Measurements from ENCODE around the gene IZUMO4.

DNA sequence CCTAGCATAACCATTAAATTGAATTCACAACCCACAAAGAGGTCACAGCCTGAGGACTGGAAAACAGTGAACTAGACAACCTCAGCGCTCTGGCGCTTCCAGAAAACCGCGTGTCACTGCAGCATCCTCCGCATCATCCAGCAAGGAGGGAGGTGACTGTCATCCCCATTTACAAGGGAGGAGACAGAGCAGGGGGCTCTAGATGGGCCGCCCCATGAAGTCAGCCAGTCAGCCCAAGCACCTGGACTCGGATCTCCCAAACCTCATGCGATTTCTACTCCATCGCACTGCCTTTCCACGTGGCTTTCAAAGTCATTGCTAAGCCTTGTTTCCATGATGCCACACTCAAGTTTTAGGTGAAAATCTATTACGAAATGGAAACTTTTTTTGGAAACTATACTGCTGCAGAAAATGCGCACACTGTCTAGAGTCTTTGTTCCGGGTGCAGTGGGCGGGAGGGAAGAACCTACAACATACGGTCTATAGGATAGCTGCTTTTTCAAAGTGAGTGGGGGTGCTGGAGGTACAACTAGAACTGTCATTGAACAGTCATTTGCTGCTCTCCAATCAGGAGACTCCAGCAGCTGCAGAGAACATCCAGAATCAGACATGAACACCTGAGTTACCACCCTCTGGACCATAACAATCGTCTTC, 51.9 kb downstream of the IZUMO4 start:
- no peak for TF ChIP-seq RAD21 (conservative IDR thresholded peaks at IDR 0.05)
- TF ChIP-seq, protein P1, sequence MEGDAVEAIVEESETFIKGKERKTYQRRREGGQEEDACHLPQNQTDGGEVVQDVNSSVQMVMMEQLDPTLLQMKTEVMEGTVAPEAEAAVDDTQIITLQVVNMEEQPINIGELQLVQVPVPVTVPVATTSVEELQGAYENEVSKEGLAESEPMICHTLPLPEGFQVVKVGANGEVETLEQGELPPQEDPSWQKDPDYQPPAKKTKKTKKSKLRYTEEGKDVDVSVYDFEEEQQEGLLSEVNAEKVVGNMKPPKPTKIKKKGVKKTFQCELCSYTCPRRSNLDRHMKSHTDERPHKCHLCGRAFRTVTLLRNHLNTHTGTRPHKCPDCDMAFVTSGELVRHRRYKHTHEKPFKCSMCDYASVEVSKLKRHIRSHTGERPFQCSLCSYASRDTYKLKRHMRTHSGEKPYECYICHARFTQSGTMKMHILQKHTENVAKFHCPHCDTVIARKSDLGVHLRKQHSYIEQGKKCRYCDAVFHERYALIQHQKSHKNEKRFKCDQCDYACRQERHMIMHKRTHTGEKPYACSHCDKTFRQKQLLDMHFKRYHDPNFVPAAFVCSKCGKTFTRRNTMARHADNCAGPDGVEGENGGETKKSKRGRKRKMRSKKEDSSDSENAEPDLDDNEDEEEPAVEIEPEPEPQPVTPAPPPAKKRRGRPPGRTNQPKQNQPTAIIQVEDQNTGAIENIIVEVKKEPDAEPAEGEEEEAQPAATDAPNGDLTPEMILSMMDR (IDR thresholded peaks at IDR 0.05; ENCODE audit: poor library complexity, severe bottlenecking), result no peak
- no peak for TF ChIP-seq MXI1 (conservative IDR thresholded peaks at IDR 0.05; ENCODE audit: poor library complexity, severe bottlenecking)
- no peak for TF ChIP-seq EZH2 (IDR thresholded peaks at IDR 0.05; ENCODE audit: borderline replicate concordance, insufficient read depth, low read length, poor library complexity, severe bottlenecking)
- TF ChIP-seq SMC3 (conservative IDR thresholded peaks at IDR 0.05; ENCODE audit: poor library complexity), result no peak
- TF ChIP-seq POLR2AphosphoS5 (IDR thresholded peaks at IDR 0.05), result no peak
